ENCODE measurements around the gene FAM3C. TPM values are rescaled to one million over a fixed set of nuclear protein-coding genes. Genes with fewer than 3 reads are reported as not detected.

The FAM3C gene
- total RNA-seq, 5 donors from 2014 or later (not counting 1 experiment from before 2014, with no cell fraction given) = 8.8 to 21.8 (median 14.9) TPM

DNA sequence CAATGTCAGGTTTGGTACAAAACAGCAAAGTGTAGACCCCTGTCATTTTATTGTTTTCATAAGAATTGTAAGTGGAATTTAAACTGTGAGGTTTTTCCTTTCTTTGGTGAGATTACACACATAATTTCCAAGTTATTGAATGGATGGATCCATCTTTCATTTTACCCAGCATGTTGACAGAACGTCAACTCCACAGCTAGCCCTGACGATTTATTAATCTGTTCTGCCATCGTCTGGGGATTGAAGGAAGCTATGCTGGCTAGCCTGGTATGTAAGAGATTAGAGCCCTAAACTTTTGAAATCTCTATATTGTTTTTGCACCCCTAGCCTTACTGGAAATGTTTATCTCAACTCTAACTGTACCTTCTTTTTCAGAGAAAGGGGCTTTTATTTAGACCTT, 58.7 kb downstream of the FAM3C start:
- WGBS (ENCODE audit: insufficient coverage) = no CpG with 5 or more reads among the region's 3 CpGs
- Mint-ChIP-seq H3K4me1 (no peaks in the 10 kb centered on the region), H3K27ac (no peak overlapping the region), H3K9me3 (no peaks in the 10 kb centered on the region), H3K4me3 (no peak overlapping the region), H3K36me3 (peaks cover 9% of the 10 kb centered on the region), H3K27me3 (peaks cover 5 to 7% of the 10 kb centered on the region in 2 donors)
- ATAC-seq (replicated peaks in 1 of 4) = no peak
- ChIA-PET POLR2A (no interaction called here), CTCF (interaction anchor here in 1 of 2 donors (1.5 kb wide), 1 partner anchor 28 kb away, joined by 3 read pairs; no protein-coding TSS in a partner anchor)
- H3K9me3 ChIP-seq = no peaks in the 10 kb centered on the region
- no peak overlapping the region for H3K27ac ChIP-seq (ENCODE audit: low read length)
- H3K36me3 ChIP-seq (ENCODE audit: control insufficient read depth in 2 of 2, extremely low read depth in 1 of 2, insufficient read depth in 1 of 2, low read length in 1 of 2) = no peaks in the 10 kb centered on the region
- no peaks in the 10 kb centered on the region for H3K27me3 ChIP-seq (replicated peaks in 1 of 2; ENCODE audit: control insufficient read depth in 2 of 2, extremely low read depth in 1 of 2, insufficient read depth in 2 of 2, low read length in 1 of 2)
- no peak for DNase-seq
- no peak overlapping the region for H3K4me3 ChIP-seq (ENCODE audit: control insufficient read depth in 1 of 2, extremely low read depth in 1 of 2, low read length in 1 of 2)
- H3K4me1 ChIP-seq (ENCODE audit: control insufficient read depth in 1 of 2, extremely low read depth in 1 of 2, insufficient read depth in 2 of 2, low read length in 2 of 2) = no peaks in the 10 kb centered on the region

DNA sequence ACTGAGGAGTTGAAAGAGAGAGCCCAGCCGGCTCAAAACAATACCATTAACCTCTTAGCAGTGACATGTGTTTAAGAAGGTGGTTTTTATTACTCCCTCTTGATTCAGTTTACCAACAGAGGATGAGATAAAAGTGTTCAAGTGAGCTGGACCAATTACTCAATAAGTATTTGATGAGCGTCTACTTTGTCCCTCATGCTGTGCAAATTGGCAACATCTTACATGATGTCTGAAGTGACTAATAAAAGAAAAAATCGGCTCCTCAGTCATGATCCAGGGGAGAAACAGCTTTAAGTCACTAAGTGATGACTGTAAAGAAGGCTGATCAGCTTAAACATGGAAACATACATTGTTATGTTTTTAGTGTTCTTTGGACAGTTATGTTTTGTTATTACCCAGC, 59.5 kb downstream of the FAM3C start:
- ATAC-seq (replicated peaks in 1 of 4) (no peak), DNase-seq (no peak)
- no peaks in the 10 kb centered on the region for H3K4me1 ChIP-seq (ENCODE audit: control insufficient read depth in 1 of 2, extremely low read depth in 1 of 2, insufficient read depth in 2 of 2, low read length in 2 of 2)
- no peaks in the 10 kb centered on the region for H3K9me3 ChIP-seq
- Mint-ChIP-seq H3K27me3 (peaks cover 7 to 9% of the 10 kb centered on the region in 2 donors), H3K36me3 (peaks cover 5% of the 10 kb centered on the region), H3K4me1 (no peaks in the 10 kb centered on the region), H3K9me3 (no peaks in the 10 kb centered on the region), H3K4me3 (no peak overlapping the region), H3K27ac (no peak overlapping the region)
- no peak overlapping the region for H3K27ac ChIP-seq (ENCODE audit: low read length)
- CTCF ChIA-PET = interaction anchor here in 1 of 2 donors (1.5 kb wide), 1 partner anchor 28 kb away, joined by 3 read pairs; no protein-coding TSS in a partner anchor
- 55% methylated on average over 2 of the region's 3 CpGs for WGBS (ENCODE audit: insufficient coverage)
- H3K36me3 ChIP-seq (ENCODE audit: control insufficient read depth in 2 of 2, extremely low read depth in 1 of 2, insufficient read depth in 1 of 2, low read length in 1 of 2) = no peaks in the 10 kb centered on the region
- POLR2A ChIA-PET = no interaction called here
- no peak overlapping the region for H3K4me3 ChIP-seq (ENCODE audit: control insufficient read depth in 1 of 2, extremely low read depth in 1 of 2, low read length in 1 of 2)
- peaks cover 0 to 2% of the 10 kb centered on the region in 2 experiments for H3K27me3 ChIP-seq (replicated peaks in 1 of 2; ENCODE audit: control insufficient read depth in 2 of 2, extremely low read depth in 1 of 2, insufficient read depth in 2 of 2, low read length in 1 of 2)

DNA sequence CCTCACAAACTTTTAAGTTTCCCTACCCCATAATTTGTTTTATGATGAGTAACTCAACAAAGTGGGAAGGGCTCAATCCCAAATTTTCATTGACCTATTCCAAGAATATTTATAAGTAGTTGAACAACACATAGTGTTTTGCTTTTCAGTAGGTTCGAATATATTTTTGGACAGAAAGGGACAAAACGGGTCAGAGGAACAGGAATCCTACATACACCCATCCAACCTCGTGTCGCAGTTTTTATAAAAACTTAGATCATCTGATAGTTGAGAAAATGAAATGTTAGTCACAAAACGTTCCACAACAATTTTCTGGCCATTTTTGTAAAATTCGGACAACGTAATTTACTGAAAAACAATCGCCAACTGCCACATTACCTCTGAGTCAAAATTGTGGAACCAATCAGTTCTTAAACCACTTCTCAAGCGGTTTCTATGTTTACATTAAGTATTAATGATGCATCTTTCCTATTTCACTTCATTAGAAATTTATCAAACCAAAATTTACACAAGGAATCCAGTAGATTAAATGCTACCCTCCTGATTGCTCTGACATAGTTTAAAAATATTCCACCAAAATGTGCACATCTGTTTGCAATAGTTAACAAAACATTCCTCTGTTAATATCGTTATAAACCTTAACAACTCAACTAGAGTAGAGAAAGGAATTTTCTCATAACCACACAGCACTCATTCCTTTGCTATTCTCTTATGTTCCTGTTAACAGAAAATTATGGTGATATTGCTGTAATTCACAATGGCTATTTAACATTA, 61.0 kb downstream of the FAM3C start:
- no peak overlapping the region for H3K27ac ChIP-seq (ENCODE audit: low read length)
- no peaks in the 10 kb centered on the region for H3K9me3 Mint-ChIP-seq
- DNase-seq = no peak
- no peak overlapping the region for H3K4me3 Mint-ChIP-seq
- peaks cover 5% of the 10 kb centered on the region in 3 donors for H3K4me1 Mint-ChIP-seq
- H3K27me3 ChIP-seq (replicated peaks in 1 of 2; ENCODE audit: control insufficient read depth in 2 of 2, extremely low read depth in 1 of 2, insufficient read depth in 2 of 2, low read length in 1 of 2) = peaks cover 6 to 9% of the 10 kb centered on the region in 2 experiments
- H3K27me3 Mint-ChIP-seq = peaks cover 19 to 20% of the 10 kb centered on the region in 2 donors
- no peaks in the 10 kb centered on the region for H3K9me3 ChIP-seq
- H3K36me3 ChIP-seq (ENCODE audit: control insufficient read depth in 2 of 2, extremely low read depth in 1 of 2, insufficient read depth in 1 of 2, low read length in 1 of 2) = no peaks in the 10 kb centered on the region
- no CpG with 5 or more reads among the region's 10 CpGs for WGBS (ENCODE audit: insufficient coverage)
- peaks cover 5% of the 10 kb centered on the region for H3K36me3 Mint-ChIP-seq
- no peak overlapping the region for H3K4me3 ChIP-seq (ENCODE audit: control insufficient read depth in 1 of 2, extremely low read depth in 1 of 2, low read length in 1 of 2)
- no peak for ATAC-seq (replicated peaks in 1 of 4)
- POLR2A ChIA-PET = no interaction called here
- H3K4me1 ChIP-seq (ENCODE audit: control insufficient read depth in 1 of 2, extremely low read depth in 1 of 2, insufficient read depth in 2 of 2, low read length in 2 of 2) = peaks cover 0 to 5% of the 10 kb centered on the region in 2 experiments
- no peak overlapping the region for H3K27ac Mint-ChIP-seq
- CTCF ChIA-PET = interaction anchor here in 1 of 2 donors (0.6 kb wide), 1 partner anchor 11 kb away, joined by 3 read pairs; no protein-coding TSS in a partner anchor

DNA sequence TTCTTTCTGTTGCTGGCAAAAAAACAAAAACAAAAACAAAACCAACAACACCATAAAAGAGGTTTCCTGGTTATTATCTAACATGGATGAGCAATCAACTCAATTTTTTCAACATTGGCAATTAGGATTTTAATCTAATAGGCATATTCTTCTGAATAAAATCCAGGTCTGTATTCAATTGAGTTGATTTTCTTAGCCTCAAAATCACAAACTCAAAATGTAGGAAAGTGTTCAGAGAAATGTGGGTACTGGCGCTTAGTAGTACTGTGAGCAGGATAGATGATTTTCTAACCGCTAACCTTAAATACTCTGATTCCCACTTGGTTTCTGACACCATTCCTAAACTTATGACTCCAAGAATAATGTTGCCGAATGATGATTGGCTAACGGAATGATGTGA, 61.7 kb downstream of the FAM3C start:
- H3K27ac ChIP-seq (ENCODE audit: low read length) = no peak overlapping the region
- H3K4me3 ChIP-seq (ENCODE audit: control insufficient read depth in 1 of 2, extremely low read depth in 1 of 2, low read length in 1 of 2) = no peak overlapping the region
- ATAC-seq (replicated peaks in 1 of 4) (no peak), DNase-seq (no peak)
- H3K27me3 ChIP-seq (replicated peaks in 1 of 2; ENCODE audit: control insufficient read depth in 2 of 2, extremely low read depth in 1 of 2, insufficient read depth in 2 of 2, low read length in 1 of 2) = peaks cover 6 to 15% of the 10 kb centered on the region in 2 experiments
- H3K36me3 Mint-ChIP-seq = peaks cover 5% of the 10 kb centered on the region
- no peaks in the 10 kb centered on the region for H3K9me3 Mint-ChIP-seq
- peaks cover 22 to 27% of the 10 kb centered on the region in 2 donors for H3K27me3 Mint-ChIP-seq
- H3K4me3 Mint-ChIP-seq = no peak overlapping the region
- H3K36me3 ChIP-seq (ENCODE audit: control insufficient read depth in 2 of 2, extremely low read depth in 1 of 2, insufficient read depth in 1 of 2, low read length in 1 of 2) = no peaks in the 10 kb centered on the region
- POLR2A ChIA-PET = no interaction called here
- H3K27ac Mint-ChIP-seq = no peak overlapping the region
- peaks cover 0 to 12% of the 10 kb centered on the region in 2 experiments for H3K4me1 ChIP-seq (ENCODE audit: control insufficient read depth in 1 of 2, extremely low read depth in 1 of 2, insufficient read depth in 2 of 2, low read length in 2 of 2)
- WGBS (ENCODE audit: insufficient coverage) = no CpG with 5 or more reads among the region's 4 CpGs
- H3K4me1 Mint-ChIP-seq = peaks cover 7 to 12% (median 11%) of the 10 kb centered on the region in 3 donors
- no peaks in the 10 kb centered on the region for H3K9me3 ChIP-seq
- CTCF ChIA-PET = no interaction called here

DNA sequence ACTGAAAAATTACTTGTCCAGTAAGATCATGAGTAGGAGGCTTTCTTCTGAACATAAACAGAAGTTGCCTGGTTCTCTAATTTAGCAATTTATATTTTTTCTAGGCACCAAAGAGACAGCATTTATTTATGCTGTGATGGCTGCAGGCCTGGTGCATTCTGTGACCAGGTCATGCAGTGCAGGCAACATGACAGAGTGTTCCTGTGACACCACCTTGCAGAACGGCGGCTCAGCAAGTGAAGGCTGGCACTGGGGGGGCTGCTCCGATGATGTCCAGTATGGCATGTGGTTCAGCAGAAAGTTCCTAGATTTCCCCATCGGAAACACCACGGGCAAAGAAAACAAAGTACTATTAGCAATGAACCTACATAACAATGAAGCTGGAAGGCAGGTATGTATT, 64.5 kb downstream of the FAM3C start:
- no peaks in the 10 kb centered on the region for H3K36me3 ChIP-seq (ENCODE audit: control insufficient read depth in 2 of 2, extremely low read depth in 1 of 2, insufficient read depth in 1 of 2, low read length in 1 of 2)
- Mint-ChIP-seq H3K4me3 (no peak overlapping the region), H3K27me3 (peaks cover 48 to 50% of the 10 kb centered on the region in 2 donors), H3K36me3 (no peaks in the 10 kb centered on the region), H3K27ac (peak overlapping the region in 1 of 2 donors; percentile 7), H3K4me1 (peaks cover 22 to 23% (median 22%) of the 10 kb centered on the region in 3 donors), H3K9me3 (no peaks in the 10 kb centered on the region)
- H3K4me3 ChIP-seq (ENCODE audit: control insufficient read depth in 1 of 2, extremely low read depth in 1 of 2, low read length in 1 of 2) = no peak overlapping the region
- peaks cover 0 to 19% of the 10 kb centered on the region in 2 experiments for H3K4me1 ChIP-seq (ENCODE audit: control insufficient read depth in 1 of 2, extremely low read depth in 1 of 2, insufficient read depth in 2 of 2, low read length in 2 of 2)
- 67% methylated on average over 3 of the region's 5 CpGs for WGBS (ENCODE audit: insufficient coverage)
- ChIA-PET POLR2A (no interaction called here), CTCF (no interaction called here)
- no peaks in the 10 kb centered on the region for H3K9me3 ChIP-seq
- ATAC-seq (replicated peaks in 1 of 4) = no peak
- peaks cover 14 to 34% of the 10 kb centered on the region in 2 experiments for H3K27me3 ChIP-seq (replicated peaks in 1 of 2; ENCODE audit: control insufficient read depth in 2 of 2, extremely low read depth in 1 of 2, insufficient read depth in 2 of 2, low read length in 1 of 2)
- H3K27ac ChIP-seq (ENCODE audit: low read length) = no peak overlapping the region
- DNase-seq = no peak

DNA sequence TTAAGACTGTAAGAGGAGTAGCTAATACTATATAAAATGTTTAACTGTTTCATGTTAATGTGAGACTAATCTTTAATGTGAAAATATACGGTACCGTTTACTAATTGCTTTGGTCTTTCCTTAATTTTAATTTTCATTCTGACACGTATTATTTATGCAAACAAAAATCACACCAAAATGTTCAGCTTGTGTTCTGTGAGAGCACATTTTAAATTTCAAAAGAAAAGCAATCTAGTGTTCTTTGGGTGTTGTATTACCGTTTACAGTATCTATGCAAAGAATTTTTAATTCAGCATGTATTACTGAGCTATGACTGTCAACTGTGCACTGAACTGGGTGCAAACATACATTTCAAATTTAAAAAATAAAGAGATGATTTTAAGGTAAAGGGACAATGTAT, 65.1 kb downstream of the FAM3C start:
- no CpG with 5 or more reads among the region's 4 CpGs for WGBS (ENCODE audit: insufficient coverage)
- Mint-ChIP-seq H3K9me3 (no peaks in the 10 kb centered on the region), H3K36me3 (no peaks in the 10 kb centered on the region), H3K27ac (no peak overlapping the region), H3K27me3 (peaks cover 53 to 54% of the 10 kb centered on the region in 2 donors), H3K4me3 (no peak overlapping the region), H3K4me1 (peaks cover 22 to 23% (median 22%) of the 10 kb centered on the region in 3 donors)
- Histone ChIP-seq H3K9me3 (no peaks in the 10 kb centered on the region), H3K4me3 (ENCODE audit: control insufficient read depth in 1 of 2, extremely low read depth in 1 of 2, low read length in 1 of 2) (no peak overlapping the region), H3K36me3 (ENCODE audit: control insufficient read depth in 2 of 2, extremely low read depth in 1 of 2, insufficient read depth in 1 of 2, low read length in 1 of 2) (no peaks in the 10 kb centered on the region), H3K27ac (ENCODE audit: low read length) (no peak overlapping the region), H3K4me1 (ENCODE audit: control insufficient read depth in 1 of 2, extremely low read depth in 1 of 2, insufficient read depth in 2 of 2, low read length in 2 of 2) (peaks cover 0 to 19% of the 10 kb centered on the region in 2 experiments), H3K27me3 (replicated peaks in 1 of 2; ENCODE audit: control insufficient read depth in 2 of 2, extremely low read depth in 1 of 2, insufficient read depth in 2 of 2, low read length in 1 of 2) (peaks cover 17 to 34% of the 10 kb centered on the region in 2 experiments)
- ATAC-seq (replicated peaks in 1 of 4) (no peak), DNase-seq (no peak)
- CTCF ChIA-PET = interaction anchor here in 1 of 2 donors (0.6 to 0.9 kb wide), 2 partner anchors 218 to 225 kb away, joined by 3 read pairs; no protein-coding TSS in a partner anchor
- POLR2A ChIA-PET = no interaction called here

All from T-cell (primary cell).